NT2/D1 (cell line): ENCODE data around the gene KIF21B.

Experiments used
- YY1 ChIP-seq: IDR thresholded peaks from 2 replicates; pipeline ENCODE4 v1.6.1; 2011; ENCODE audit not compliant: insufficient read length, insufficient read depth
- ZNF274 ChIP-seq: IDR thresholded peaks from 2 replicates; pipeline ENCODE4 v1.6.1; 2011; ENCODE audit warnings: mild to moderate bottlenecking, low read depth, low read length

- TF ChIP-seq ZNF274 (no peak), YY1 (no peak)
These were observed 76.4 kb downstream of the KIF21B start for GRCh38 chr1:200947059-200947566.
